SK-N-SH (cell line): ENCODE results near the gene IL20.

Experiments used
- CHD2 ChIP-seq: fragments of 150-350 bp; IDR thresholded peaks from 2 replicates; pipeline ENCODE4 v1.6.1; 2018; ENCODE audit warnings: low read length; ENCODE audit not compliant: partially characterized antibody
- CTCF ChIP-seq: fragments of 200-600 bp; sonication (generic); IDR thresholded peaks from 2 replicates; pipeline ENCODE4 v1.6.1; 2017; ENCODE audit warnings: antibody characterized with exemption, mild to moderate bottlenecking, moderate library complexity
- EP300 ChIP-seq, 2 experiments: IDR thresholded peaks; 2 replicates each; pipeline versions ENCODE4 v1.4.0 to v1.6.1; 2012; ENCODE audit warnings: borderline replicate concordance in 1 of 2, low read depth in 1 of 2, low read length in 1 of 2
- EZH2phosphoT487 ChIP-seq: fragments of 200-600 bp; sonication (generic); IDR thresholded peaks from 2 replicates; pipeline ENCODE4 v1.6.1; 2017; ENCODE audit warnings: low read depth, mixed run types, mild to moderate bottlenecking, antibody characterized with exemption, moderate library complexity, borderline replicate concordance
- MXI1 ChIP-seq: IDR thresholded peaks from 2 replicates; pipeline ENCODE4 v1.6.1; 2012; ENCODE audit warnings: mild to moderate bottlenecking, low read depth, low read length, improper control_type of control experiment
- POLR2AphosphoS5 ChIP-seq: IDR thresholded peaks from 2 replicates; pipeline ENCODE4 v1.6.1; 2012; ENCODE audit warnings: low read depth, low read length
- SIN3A ChIP-seq: IDR thresholded peaks from 2 replicates; pipeline ENCODE4 v1.6.1; 2012; ENCODE audit warnings: low read depth, mild to moderate bottlenecking, low read length, moderate library complexity, borderline replicate concordance
- TAF1 ChIP-seq: IDR thresholded peaks from 2 replicates; pipeline ENCODE4 v1.6.1; 2012; ENCODE audit warnings: low read depth, mild to moderate bottlenecking, low read length, moderate library complexity, borderline replicate concordance
- ZBTB33 ChIP-seq: IDR thresholded peaks from 2 replicates; pipeline ENCODE4 v1.4.0; 2012; ENCODE audit warnings: low read depth, borderline replicate concordance
- TF ChIP-seq, protein P1 (sequence below): fragments of 150-350 bp; IDR thresholded peaks from 2 replicates; pipeline ENCODE4 v1.6.1; 2016; ENCODE audit warnings: mild to moderate bottlenecking, low read depth, low read length
- TF ChIP-seq, protein P2 (sequence below): IDR thresholded peaks from 2 replicates; pipeline ENCODE4 v1.6.1; 2012; ENCODE audit warnings: mild to moderate bottlenecking, low read depth, low read length, moderate library complexity

DNA sequence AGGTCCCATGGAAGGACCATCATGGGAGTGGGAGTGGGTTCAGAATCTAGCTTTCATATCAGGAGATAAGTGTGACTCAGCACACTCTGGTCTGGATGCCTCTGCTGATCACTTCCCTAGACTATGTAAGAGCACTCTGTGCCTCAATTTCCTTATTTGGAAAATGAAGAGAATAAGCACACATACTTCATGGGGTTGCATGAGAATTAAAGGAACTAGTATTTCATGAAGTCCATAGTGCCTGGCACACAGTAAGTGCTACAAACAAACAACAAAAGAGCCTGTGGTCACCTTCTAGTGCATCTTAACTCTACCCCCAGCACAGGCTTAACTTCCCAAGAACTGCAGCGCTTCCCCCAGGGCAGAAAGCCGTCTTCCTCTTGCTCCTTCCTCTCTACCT, 9.6 kb upstream of the IL20 start:
- TF ChIP-seq CTCF: no peak
- TF ChIP-seq ZBTB33: no peak
- TF ChIP-seq CHD2: no peak
- TF ChIP-seq TAF1: no peak
- no peak for TF ChIP-seq EP300 (IDR thresholded peaks at IDR 0.05; ENCODE audit: borderline replicate concordance in 1 of 2, low read depth in 1 of 2, low read length in 1 of 2)
- TF ChIP-seq, protein P1, sequence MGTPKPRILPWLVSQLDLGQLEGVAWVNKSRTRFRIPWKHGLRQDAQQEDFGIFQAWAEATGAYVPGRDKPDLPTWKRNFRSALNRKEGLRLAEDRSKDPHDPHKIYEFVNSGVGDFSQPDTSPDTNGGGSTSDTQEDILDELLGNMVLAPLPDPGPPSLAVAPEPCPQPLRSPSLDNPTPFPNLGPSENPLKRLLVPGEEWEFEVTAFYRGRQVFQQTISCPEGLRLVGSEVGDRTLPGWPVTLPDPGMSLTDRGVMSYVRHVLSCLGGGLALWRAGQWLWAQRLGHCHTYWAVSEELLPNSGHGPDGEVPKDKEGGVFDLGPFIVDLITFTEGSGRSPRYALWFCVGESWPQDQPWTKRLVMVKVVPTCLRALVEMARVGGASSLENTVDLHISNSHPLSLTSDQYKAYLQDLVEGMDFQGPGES: no peak
- TF ChIP-seq, protein P2, sequence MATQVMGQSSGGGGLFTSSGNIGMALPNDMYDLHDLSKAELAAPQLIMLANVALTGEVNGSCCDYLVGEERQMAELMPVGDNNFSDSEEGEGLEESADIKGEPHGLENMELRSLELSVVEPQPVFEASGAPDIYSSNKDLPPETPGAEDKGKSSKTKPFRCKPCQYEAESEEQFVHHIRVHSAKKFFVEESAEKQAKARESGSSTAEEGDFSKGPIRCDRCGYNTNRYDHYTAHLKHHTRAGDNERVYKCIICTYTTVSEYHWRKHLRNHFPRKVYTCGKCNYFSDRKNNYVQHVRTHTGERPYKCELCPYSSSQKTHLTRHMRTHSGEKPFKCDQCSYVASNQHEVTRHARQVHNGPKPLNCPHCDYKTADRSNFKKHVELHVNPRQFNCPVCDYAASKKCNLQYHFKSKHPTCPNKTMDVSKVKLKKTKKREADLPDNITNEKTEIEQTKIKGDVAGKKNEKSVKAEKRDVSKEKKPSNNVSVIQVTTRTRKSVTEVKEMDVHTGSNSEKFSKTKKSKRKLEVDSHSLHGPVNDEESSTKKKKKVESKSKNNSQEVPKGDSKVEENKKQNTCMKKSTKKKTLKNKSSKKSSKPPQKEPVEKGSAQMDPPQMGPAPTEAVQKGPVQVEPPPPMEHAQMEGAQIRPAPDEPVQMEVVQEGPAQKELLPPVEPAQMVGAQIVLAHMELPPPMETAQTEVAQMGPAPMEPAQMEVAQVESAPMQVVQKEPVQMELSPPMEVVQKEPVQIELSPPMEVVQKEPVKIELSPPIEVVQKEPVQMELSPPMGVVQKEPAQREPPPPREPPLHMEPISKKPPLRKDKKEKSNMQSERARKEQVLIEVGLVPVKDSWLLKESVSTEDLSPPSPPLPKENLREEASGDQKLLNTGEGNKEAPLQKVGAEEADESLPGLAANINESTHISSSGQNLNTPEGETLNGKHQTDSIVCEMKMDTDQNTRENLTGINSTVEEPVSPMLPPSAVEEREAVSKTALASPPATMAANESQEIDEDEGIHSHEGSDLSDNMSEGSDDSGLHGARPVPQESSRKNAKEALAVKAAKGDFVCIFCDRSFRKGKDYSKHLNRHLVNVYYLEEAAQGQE: no peak
- TF ChIP-seq MXI1: no peak
- no peak for TF ChIP-seq POLR2AphosphoS5
- no peak for TF ChIP-seq SIN3A
- TF ChIP-seq EZH2phosphoT487: no peak
